ENCODE results near the gene SRGAP2B.
A peak's percentile ranks its signal among the peaks of the same experiment; 100 is the strongest.
"Not testable (repeated sequence)": the region's sequence is repeated elsewhere in the genome, so short reads cannot be mapped to it uniquely, and the experiment has no call there.

Gene SRGAP2B

DNA sequence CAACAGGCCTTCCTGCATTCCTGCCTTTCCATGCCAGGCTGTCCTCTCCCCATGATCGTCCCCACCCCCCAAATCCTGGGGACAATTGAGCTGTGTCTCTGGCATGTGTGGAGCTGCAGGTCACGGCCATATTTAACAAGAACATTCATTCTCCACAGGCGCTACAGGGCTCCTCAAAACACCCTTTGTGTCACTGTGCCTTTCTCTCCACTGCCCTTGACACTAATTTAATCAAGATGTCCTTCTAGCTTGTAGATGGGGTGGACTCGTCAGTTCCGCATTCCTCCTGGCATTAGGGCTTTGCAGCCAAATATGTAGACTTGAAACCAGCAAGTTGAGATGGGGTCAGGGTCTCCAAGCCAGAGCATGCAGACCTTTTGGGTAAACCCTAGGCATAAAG lies 163.0 kb downstream of the SRGAP2B start:
- not testable (repeated sequence) for H3K27ac Mint-ChIP-seq; H3K4me3 Mint-ChIP-seq; H3K36me3 Mint-ChIP-seq (ENCODE audit: low read depth); H3K4me1 Mint-ChIP-seq; H3K9me3 Mint-ChIP-seq; H3K27me3 Mint-ChIP-seq (ENCODE audit: low read depth)

DNA sequence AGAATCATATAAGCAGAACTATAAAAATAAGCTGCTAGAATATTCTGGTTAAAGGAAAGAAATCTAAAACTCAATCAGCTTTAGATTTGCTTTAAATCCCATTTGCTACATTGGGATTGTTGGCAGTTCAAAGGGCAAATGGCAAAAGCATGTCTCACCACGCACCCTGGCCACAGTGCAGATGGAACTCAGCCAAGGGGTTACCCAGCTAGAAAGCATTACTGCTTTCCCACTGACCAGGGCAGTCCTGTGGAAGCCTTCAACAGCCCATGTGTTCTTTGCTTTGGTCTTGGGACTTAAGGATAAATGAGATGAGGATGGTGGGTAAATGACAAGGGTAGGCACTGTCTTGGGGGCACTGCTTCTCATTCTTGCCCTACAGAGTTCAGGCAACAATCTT lies 163.6 kb downstream of the SRGAP2B start:
- H3K27me3 Mint-ChIP-seq (ENCODE audit: low read depth); H3K4me3 Mint-ChIP-seq; H3K9me3 Mint-ChIP-seq; H3K27ac Mint-ChIP-seq; H3K36me3 Mint-ChIP-seq (ENCODE audit: low read depth); H3K4me1 Mint-ChIP-seq: not testable (repeated sequence)

DNA sequence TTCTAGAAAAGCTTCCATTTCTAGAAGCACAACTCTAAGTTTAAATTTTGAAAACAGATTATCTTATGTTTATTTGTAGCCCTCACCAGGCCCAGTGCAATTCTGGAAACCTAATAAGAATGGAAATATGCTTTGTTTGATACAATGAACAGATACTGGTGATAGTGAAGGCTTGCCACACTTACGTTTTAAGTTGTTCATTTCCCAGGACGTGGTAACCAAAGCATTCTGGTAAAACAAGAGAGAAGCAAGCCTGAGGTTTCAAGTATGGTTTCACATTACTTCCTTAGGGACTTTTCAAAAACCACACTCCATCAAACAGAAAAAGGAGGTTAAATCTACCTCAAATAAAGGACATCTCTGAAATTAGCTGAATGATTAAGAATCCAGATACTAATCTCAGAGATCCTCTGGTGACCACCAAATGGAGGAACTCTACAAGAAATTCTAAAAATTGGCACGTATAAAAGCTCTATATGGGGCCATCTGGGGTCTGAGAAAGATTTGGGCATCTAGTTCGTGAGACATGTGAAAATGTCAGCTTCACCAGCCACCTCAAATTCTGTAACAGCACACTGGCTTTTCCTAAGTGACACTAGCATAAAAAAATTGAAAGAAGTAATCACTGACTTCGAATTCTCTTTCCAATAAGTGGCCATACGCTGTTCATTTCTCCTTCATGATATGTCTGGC lies 164.9 kb downstream of the SRGAP2B start:
- not testable (repeated sequence) for H3K27me3 Mint-ChIP-seq (ENCODE audit: low read depth); H3K4me3 Mint-ChIP-seq; H3K27ac Mint-ChIP-seq; H3K36me3 Mint-ChIP-seq (ENCODE audit: low read depth); H3K4me1 Mint-ChIP-seq; H3K9me3 Mint-ChIP-seq

DNA sequence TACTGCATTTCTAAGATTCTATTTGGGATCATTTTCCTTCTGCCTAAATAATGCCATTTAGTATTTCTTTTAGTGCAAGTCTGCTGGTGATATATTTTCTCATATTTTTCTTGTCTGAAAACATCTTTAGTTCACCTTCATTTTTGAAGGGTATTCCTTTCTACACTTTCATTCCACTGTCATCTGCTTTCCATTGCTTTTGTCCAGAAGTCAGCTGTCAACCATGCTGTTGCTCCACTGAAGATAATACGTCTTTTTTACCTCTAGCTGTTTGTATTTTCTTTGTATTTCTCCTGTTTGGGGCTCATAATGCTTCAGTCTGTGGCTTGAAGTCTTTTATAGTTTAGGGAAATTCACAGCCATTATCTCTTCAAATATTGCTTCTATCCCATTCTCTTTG lies 167.8 kb downstream of the SRGAP2B start:
- not testable (repeated sequence) for H3K9me3 Mint-ChIP-seq; H3K27ac Mint-ChIP-seq; H3K27me3 Mint-ChIP-seq (ENCODE audit: low read depth); H3K4me3 Mint-ChIP-seq; H3K4me1 Mint-ChIP-seq; H3K36me3 Mint-ChIP-seq (ENCODE audit: low read depth)

DNA sequence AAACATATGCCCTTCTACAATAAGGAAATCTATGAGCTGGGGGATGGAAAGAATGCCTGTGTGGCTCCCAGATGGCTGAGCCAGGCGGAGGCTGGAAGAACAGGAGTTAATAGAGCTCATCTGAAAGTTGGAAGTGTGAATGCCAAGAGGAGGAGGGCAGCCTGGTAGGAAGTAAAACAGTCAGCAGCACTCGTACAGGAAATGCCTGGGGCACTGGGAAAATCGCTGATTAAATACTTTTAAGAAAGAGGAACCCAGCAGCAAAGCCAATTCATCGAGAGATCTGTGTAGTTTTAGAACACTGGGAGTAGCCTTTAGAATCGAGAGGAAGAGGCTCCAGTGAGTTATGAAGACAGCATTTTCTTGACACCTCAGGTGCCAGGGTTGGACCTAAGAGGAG lies 171.5 kb downstream of the SRGAP2B start:
- H3K4me3 Mint-ChIP-seq; H3K4me1 Mint-ChIP-seq; H3K27me3 Mint-ChIP-seq (ENCODE audit: low read depth); H3K36me3 Mint-ChIP-seq (ENCODE audit: low read depth); H3K9me3 Mint-ChIP-seq; H3K27ac Mint-ChIP-seq: not testable (repeated sequence)

DNA sequence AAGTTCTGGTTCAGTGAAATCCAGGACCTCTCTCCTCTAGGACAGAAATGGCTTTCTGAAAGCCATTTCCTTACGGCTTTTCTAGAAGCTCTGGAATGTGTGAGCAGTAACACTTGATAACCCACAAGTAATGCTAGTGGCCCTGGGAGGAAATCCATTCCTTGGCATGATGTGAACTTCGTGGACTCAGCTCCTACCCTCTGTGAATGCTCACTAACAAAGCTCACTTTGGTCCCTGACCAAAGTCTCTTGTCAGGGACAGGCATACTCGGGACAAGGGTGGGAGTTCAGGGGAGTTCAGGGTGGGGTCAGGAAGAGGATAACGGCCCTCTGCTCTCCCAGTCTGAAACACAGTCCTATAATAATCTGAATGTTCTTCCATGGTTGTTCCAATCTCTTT lies 172.3 kb downstream of the SRGAP2B start:
- not testable (repeated sequence) for H3K4me1 Mint-ChIP-seq; H3K27me3 Mint-ChIP-seq (ENCODE audit: low read depth); H3K27ac Mint-ChIP-seq; H3K4me3 Mint-ChIP-seq; H3K9me3 Mint-ChIP-seq; H3K36me3 Mint-ChIP-seq (ENCODE audit: low read depth)

DNA sequence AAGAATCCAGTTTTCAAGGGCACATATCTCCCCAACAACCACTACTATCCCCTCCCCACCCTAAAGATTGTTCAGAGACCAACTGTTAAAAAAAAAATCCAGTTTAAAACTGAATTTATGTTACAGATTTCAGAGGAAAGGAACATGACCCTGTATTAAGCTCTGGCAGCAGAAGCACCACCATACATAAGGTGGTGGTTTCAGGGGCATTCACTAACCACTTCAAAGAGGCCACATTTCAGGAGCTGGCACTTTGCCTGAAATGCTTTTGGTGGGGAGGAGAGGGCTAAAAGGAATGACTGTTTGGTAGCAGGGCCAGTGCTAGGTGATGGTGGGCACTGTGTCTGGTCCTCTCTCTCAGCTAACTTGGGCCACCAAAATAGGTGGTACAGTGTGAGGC lies 176.0 kb downstream of the SRGAP2B start:
- H3K4me3 Mint-ChIP-seq; H3K9me3 Mint-ChIP-seq; H3K36me3 Mint-ChIP-seq (ENCODE audit: low read depth); H3K4me1 Mint-ChIP-seq; H3K27me3 Mint-ChIP-seq (ENCODE audit: low read depth); H3K27ac Mint-ChIP-seq: not testable (repeated sequence)

DNA sequence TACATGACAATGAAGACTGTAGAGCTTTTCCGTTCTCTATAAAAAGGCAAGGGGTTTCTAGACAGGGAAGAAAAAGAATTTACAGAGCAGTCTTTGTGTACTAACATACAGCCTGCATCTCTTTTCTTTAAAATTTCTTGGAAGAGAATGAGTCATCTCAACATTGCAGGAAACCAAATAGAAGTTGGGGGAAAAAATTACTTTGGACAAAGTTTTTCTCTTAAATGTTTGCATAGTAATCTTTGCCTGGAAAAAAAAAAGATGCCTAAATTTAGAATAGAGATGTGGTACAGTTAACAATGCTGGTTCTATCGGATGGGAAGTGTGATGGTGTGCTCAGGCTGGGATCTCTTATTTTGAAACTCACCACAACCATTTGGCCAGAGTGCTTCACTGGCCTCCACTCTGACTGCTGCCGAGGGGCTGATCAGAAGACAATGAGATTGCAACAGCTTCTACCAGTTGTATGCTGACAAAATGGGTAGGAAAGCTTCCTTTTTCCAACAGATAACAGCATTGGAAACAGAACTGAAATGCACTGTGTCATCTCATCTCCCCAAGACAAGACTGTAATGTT lies 177.0 kb downstream of the SRGAP2B start:
- H3K9me3 Mint-ChIP-seq; H3K4me1 Mint-ChIP-seq; H3K4me3 Mint-ChIP-seq; H3K36me3 Mint-ChIP-seq (ENCODE audit: low read depth); H3K27me3 Mint-ChIP-seq (ENCODE audit: low read depth): not testable (repeated sequence)
- peak overlapping the region in 1 of 3 experiments; percentile 52 for H3K27ac Mint-ChIP-seq

DNA sequence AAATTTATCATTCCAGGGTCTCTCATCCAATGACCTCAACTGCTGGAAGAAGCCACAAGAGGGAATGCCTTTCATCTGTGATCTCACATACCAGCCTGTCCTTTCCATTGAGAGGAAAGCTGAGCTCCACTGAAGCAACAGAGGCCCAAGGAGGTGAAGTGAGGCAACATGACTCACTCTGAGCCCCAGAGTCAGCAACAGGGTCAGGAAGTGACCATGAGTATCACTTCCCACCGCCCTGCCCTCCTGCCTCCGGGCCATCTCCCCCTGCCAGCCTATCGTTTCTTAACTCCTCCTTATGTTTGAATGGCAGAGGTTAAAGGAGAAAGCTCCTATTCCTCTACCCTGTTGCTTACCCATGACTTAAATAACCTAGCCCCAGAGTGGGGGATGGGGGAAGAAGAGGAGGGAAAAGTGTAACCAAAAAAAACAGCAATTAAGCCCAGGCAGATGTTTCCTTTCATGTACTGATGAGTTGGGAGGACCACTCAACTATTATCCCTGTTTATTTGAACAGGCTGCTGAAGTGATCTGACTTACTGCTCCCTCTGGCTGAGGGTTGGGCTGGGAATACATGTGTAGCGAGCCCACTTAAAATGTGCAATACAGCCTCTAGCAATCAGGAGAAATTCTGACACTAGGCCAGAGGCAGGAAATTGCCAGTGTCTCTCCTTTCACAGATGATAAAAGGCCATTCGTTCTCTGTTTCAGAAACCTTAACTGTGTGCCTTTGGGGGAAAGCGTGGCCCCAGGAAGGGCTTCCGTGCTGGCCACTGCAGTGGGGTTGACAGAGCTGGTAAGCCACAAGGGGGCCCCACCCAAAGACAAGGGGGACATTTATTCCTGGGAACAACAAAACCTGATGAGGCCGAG lies 177.7 kb downstream of the SRGAP2B start:
- not testable (repeated sequence) for H3K4me1 Mint-ChIP-seq; H3K9me3 Mint-ChIP-seq; H3K4me3 Mint-ChIP-seq; H3K27me3 Mint-ChIP-seq (ENCODE audit: low read depth); H3K36me3 Mint-ChIP-seq (ENCODE audit: low read depth); H3K27ac Mint-ChIP-seq

DNA sequence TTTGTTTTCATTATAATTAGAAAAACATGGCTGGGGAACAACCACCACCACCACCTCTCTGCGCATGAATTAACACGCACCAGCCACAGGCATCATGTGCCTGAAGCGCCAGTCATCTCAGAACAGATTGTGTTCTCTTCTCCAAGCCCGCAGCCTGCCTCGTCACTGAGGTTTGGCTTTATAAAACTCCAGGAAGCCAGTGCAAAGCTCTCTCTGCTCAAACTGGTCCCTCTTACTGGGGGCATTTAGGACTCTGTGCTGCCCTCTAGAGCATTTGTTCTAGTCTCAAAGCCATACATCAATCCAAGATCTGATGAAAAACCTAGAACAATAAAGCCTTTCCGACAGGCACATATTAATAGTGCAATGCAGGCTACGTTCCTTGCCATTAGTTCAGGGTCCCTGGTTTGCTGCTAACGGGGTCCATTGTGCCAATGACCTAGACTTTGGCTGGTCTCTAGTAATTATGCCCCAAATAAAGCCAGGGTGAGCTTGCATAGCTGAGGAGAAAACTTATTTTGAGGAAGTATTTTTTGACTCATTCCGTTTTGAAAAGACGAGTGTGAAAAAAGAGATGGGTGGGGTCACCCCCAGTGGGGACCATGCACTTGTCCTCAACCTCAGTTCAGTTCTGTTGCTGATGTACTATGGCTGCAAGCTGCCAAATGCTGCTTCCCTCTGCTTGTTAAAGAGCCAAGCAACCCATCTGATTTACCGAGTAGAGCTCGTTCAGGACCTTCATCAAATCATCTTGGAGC lies 181.0 kb downstream of the SRGAP2B start:
- H3K27me3 Mint-ChIP-seq (ENCODE audit: low read depth); H3K9me3 Mint-ChIP-seq; H3K36me3 Mint-ChIP-seq (ENCODE audit: low read depth); H3K4me1 Mint-ChIP-seq; H3K27ac Mint-ChIP-seq; H3K4me3 Mint-ChIP-seq: not testable (repeated sequence)

DNA sequence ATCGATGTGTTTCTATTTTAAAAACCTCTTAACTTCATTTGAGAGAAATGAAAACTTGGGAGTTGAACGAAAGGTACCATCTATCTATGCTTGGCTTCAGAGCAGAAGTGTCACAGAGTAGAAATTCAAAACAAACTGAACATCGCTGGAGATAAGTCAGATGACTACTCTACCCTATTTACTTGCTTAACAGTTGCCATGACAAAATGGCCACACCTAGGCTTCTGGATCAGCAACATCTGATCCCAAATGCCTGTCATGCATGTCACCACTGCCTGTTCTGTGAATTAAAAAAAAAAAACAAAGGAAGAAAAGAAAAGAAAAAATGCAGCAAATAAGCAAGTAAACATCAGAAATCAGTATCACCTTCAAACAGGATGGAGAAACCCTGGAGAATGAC lies 181.7 kb downstream of the SRGAP2B start:
- not testable (repeated sequence) for H3K36me3 Mint-ChIP-seq (ENCODE audit: low read depth); H3K4me1 Mint-ChIP-seq; H3K27ac Mint-ChIP-seq; H3K4me3 Mint-ChIP-seq; H3K27me3 Mint-ChIP-seq (ENCODE audit: low read depth); H3K9me3 Mint-ChIP-seq

DNA sequence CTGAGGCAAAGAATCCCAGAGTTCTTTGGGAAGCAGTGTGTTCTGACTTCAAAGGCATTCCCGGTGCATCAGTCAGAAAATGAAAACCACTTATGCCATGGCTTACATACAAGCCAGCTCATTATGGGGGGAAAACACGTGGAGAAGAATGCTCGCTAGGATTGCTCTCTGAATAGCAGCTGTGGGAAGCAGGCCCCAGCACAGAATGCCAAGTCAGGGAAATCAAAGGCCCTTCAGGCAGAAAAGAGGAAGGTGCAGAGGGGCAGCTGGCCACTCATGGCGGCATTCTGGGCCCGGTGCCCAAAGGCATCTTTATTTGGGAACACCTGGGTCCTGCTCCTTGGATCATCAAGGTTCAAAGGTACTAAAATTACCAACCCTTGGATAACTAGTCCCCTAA lies 184.4 kb downstream of the SRGAP2B start:
- not testable (repeated sequence) for H3K27ac Mint-ChIP-seq; H3K27me3 Mint-ChIP-seq (ENCODE audit: low read depth); H3K36me3 Mint-ChIP-seq (ENCODE audit: low read depth); H3K9me3 Mint-ChIP-seq; H3K4me3 Mint-ChIP-seq; H3K4me1 Mint-ChIP-seq

DNA sequence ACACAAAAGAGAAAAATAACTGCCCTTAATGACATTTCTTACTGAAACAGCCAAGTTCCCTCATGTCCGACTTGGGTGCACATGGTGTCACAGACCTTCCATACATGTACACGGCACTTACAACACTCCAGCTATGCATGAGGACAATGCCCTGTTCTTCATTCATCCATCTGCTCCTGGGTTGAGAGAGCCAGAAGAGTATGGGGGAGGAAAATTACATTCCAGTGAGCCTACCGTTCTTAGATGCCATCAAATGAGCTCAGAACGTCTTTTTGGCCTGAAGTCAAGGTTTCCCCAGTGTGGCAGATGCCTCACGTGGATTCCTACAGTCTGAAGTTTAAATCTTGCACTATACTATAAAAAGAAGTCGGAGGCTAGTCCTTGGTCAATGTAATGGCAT lies 194.3 kb downstream of the SRGAP2B start:
- not testable (repeated sequence) for H3K4me1 Mint-ChIP-seq; H3K27me3 Mint-ChIP-seq (ENCODE audit: low read depth)

DNA sequence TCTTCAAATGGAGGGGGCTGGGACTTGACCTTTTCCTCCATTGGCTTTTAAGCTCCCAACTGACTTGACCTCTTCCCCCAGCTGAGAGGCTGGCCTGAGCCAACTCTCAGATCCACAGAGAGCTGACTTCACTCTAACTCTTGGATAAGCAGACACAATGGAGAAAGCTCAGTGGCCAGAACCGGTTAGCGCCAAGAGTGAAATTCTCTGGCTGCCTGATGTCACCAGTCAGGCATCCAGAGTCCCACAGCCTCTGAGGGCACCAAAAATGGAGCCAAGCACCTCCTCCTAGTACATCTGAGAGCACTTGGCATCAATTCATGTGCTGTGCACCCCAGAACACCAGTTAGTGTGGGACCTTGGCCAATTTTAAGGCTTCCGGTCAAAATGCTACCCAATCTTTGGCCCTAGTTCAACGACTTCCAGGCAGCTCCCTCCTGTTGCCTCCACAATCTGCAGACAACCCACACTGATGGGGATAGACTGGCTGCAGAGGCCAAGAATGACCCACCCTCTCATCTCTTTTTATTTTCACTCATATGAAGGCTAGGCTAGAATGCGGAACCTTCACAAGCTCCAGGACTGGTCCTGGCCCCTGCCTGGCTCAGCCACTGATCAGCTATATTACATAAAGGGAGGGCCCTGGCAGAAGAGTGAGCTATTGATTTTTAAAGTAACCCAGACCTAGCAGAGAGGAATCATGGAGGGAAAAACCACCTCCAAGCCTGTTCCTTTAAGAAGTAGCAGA lies 200.5 kb downstream of the SRGAP2B start:
- not testable (repeated sequence) for H3K27me3 Mint-ChIP-seq (ENCODE audit: low read depth); H3K4me3 Mint-ChIP-seq; H3K9me3 Mint-ChIP-seq; H3K36me3 Mint-ChIP-seq (ENCODE audit: low read depth); H3K4me1 Mint-ChIP-seq; H3K27ac Mint-ChIP-seq

More for the DNA sequence above, 194.3 kb downstream of the SRGAP2B start:
- not testable (repeated sequence) for H3K36me3 Mint-ChIP-seq (ENCODE audit: low read depth); H3K27ac Mint-ChIP-seq; H3K4me3 Mint-ChIP-seq; H3K9me3 Mint-ChIP-seq
